Stromal cell of bone marrow (primary cell): Measurements from ENCODE around the gene SHBG.

Experiments
- DNase-seq: peaks from one replicate; pipeline ENCODE4 v3.0.0-alpha.2; 2012; ENCODE audit warnings: low read depth

Gene SHBG

GRCh38 chr17:7647018-7647417, 17.1 kb downstream of the SHBG start:
- DNase-seq, result no peak

- no peak for DNase-seq
Observed at GRCh38 chr17:7650509-7651096, 20.7 kb downstream of the SHBG start, which contains the start of gene ATP1B2. TSS of gene ATP1B2 (plus strand) at chr17:7650926. CDS start at chr17:7651519, 593 bp downstream.

- DNase-seq, result no peak
Observed at GRCh38 chr17:7651097-7651664, 21.2 kb downstream of the SHBG start.

GRCh38 chr17:7651665-7652387, 21.9 kb downstream of the SHBG start:
- DNase-seq, result no peak

- no peak for DNase-seq
Observed at GRCh38 chr17:7652388-7653356, 22.7 kb downstream of the SHBG start.

GRCh38 chr17:7654832-7655540, 25.1 kb downstream of the SHBG start:
- no peak for DNase-seq

GRCh38 chr17:7655541-7655840, 25.6 kb downstream of the SHBG start:
- no peak for DNase-seq

GRCh38 chr17:7656958-7657609, 27.1 kb downstream of the SHBG start:
- no peak for DNase-seq

GRCh38 chr17:7667656-7668406, 37.9 kb downstream of the SHBG start:
- DNase-seq, result no peak

- DNase-seq, result no peak
Observed at GRCh38 chr17:7668482-7668881, 38.5 kb downstream of the SHBG start.

GRCh38 chr17:7673239-7673638, 43.3 kb downstream of the SHBG start:
- no peak for DNase-seq

GRCh38 chr17:7674934-7675333, 45.0 kb downstream of the SHBG start:
- no peak for DNase-seq

GRCh38 chr17:7676533-7676932, 46.6 kb downstream of the SHBG start:
- no peak for DNase-seq

GRCh38 chr17:7677388-7678067, 47.6 kb downstream of the SHBG start:
- no peak for DNase-seq
